Measurements from ENCODE around the gene PRPF8.

Gene PRPF8

GRCh38 chr17:1643999-1644492 lies 40.6 kb downstream of the PRPF8 start:
- no peak for DNase-seq

- DNase-seq, result peak in 1 of 2 donors; percentile 48
These were observed 41.2 kb downstream of the PRPF8 start for GRCh38 chr17:1643293-1643998.

- DNase-seq, result no peak
These were observed 43.6 kb downstream of the PRPF8 start for GRCh38 chr17:1641065-1641403.

GRCh38 chr17:1640329-1641064 lies 44.2 kb downstream of the PRPF8 start:
- no peak for DNase-seq

GRCh38 chr17:1639549-1640180 lies 45.0 kb downstream of the PRPF8 start:
- no peak for DNase-seq

- DNase-seq, result no peak
These were observed 45.9 kb downstream of the PRPF8 start for GRCh38 chr17:1638624-1639300.

- no peak for DNase-seq
These were observed 46.5 kb downstream of the PRPF8 start for GRCh38 chr17:1638171-1638590.

- no peak for DNase-seq
These were observed 47.9 kb downstream of the PRPF8 start for GRCh38 chr17:1636732-1637285.

- no peak for DNase-seq
These were observed 48.8 kb downstream of the PRPF8 start for GRCh38 chr17:1635675-1636465.

- no peak for DNase-seq
These were observed 49.6 kb downstream of the PRPF8 start for GRCh38 chr17:1634841-1635650.

- no peak for DNase-seq
These were observed 54.0 kb downstream of the PRPF8 start for GRCh38 chr17:1630662-1631061.

GRCh38 chr17:1629504-1630310 lies 55.0 kb downstream of the PRPF8 start:
- DNase-seq, result peak; percentile 80 to 86

- peak; percentile 77 to 85 for DNase-seq
These were observed 55.7 kb downstream of the PRPF8 start for GRCh38 chr17:1628856-1629503.

GRCh38 chr17:1627982-1628855 lies 56.4 kb downstream of the PRPF8 start, which contains the start of gene SLC43A2:
TSS of gene SLC43A2 (minus strand) at chr17:1628834. CDS start at chr17:1627874, 960 bp downstream.
- peak; percentile 69 to 71 for DNase-seq

GRCh38 chr17:1627182-1627981 lies 57.3 kb downstream of the PRPF8 start:
- no peak for DNase-seq

GRCh38 chr17:1626333-1626732 lies 58.3 kb downstream of the PRPF8 start:
- DNase-seq, result no peak

GRCh38 chr17:1625581-1625980 lies 59.1 kb downstream of the PRPF8 start:
- DNase-seq, result no peak

- no peak for DNase-seq
These were observed 59.6 kb downstream of the PRPF8 start for GRCh38 chr17:1625053-1625452.
